ENCODE measurements around the gene BRCA1.
"Not testable (repeated sequence)": the region's sequence is repeated elsewhere in the genome, so short reads cannot be mapped to it uniquely, and the experiment has no call there.

The BRCA1 gene

GRCh38 chr17:43134774-43135453 is 9.8 kb upstream of the BRCA1 start:
- no peak for FAIRE-seq
- no peak for DNase-seq (ENCODE audit: insufficient read length, low spot score)

DNA sequence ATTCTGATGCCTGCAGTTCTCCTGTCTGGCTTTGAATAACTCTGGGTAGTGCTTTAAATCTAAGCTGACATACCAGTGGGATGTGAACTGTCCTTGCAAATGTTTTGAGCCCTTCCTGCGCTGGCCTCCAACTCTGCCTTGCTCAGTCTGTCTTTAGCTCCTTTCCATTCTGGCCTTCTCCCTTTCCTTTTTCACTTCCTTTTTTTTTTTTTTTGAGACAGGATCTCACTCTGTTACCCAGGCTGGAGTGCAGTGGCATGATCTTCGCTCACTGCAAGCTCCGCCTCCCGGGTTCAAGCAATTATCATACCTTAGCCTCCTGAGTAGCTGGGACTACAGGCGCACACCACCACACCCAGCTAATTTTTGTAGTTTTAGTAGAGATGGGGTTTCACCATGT is 8.3 kb upstream of the BRCA1 start:
- not testable (repeated sequence) for FAIRE-seq; DNase-seq (ENCODE audit: insufficient read length, low spot score)

DNA sequence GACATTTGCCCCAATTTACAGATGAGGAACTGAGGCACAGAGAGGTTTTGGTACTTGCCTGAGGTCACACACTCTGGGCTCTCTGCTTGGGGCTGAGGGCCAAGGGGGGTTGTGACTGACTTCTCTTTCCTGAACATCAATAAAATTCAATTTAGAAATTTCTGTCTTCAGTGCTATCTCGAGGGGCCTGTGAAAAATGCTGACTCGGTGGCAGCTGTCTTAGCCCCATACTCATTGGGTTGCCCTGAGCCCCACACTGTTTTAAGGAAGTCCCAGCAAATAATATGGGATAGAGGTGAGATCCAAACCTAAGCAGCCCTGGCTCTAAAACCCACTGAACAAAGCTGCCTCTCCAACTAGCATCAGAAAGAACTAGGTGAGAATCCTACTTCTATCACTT is 7.0 kb upstream of the BRCA1 start:
- no peak for FAIRE-seq

DNA sequence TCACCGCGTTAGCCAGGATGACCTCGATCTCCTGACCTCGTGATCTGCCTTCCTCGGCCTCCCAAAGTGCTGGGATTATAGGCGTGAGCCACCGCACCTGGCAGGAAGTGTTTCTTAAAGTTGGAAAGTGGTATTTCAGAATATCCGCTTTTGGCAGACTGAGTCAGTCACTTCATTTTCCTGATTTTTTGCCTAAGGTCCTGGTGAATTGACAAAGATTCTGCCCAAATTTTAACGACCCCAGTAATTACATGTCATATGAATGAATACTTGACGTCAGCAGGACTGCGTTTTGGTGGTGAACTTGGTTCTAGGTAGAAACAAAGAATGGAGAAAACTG is 4.5 kb upstream of the BRCA1 start:
- DNase-seq (ENCODE audit: insufficient read length, low spot score): no peak
- no peak for FAIRE-seq

More for the DNA sequence above, 7.0 kb upstream of the BRCA1 start:
- no peak for DNase-seq (ENCODE audit: insufficient read length, low spot score)

DNA sequence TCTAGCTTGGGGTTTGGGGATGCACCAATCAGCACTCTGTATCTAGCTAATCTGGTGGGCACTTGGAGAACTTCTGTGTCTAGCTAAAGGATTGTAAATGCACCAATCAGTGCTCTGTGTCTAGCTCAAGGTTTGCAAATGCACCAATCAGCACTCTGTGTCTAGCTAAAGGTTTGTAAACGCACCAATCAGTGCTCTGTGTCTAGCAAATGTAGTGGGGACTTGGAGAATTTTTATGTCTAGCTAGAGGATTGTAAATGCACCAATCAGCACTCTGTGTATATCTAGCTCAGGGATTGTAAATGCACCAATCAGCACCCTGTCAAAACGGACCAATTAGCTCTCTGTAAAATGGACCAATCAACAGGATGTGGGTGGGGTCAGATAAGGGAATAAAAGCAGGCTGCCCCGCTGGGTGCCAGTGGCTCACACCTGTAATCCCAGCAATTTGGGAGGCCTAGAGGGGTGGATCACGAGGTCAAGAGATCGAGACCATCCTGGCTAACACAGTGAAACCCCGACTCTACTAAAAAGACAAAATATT is 2.2 kb upstream of the BRCA1 start:
- DNase-seq (ENCODE audit: insufficient read length, low spot score); FAIRE-seq: not testable (repeated sequence)

DNA sequence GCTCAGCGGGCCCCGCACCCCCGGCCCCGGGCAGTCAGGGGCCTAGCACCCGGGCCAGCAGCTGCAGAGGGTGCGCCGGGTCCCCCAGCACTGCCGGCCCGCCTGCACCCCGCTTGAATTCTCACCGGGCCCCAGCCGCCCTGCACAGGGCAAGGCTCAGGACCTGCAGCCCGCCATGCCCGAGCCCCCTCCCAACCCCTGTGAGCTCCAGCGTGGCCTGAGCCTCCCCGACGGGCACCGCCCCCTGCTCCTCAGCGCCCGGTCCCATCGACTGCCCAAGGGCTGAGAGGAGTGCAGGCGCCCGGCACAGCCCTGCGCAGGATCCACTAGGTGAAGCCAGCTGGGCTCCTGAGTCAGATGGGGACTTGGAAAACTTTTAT is 1.7 kb upstream of the BRCA1 start:
- FAIRE-seq (no peak), DNase-seq (ENCODE audit: insufficient read length, low spot score) (no peak)

DNA sequence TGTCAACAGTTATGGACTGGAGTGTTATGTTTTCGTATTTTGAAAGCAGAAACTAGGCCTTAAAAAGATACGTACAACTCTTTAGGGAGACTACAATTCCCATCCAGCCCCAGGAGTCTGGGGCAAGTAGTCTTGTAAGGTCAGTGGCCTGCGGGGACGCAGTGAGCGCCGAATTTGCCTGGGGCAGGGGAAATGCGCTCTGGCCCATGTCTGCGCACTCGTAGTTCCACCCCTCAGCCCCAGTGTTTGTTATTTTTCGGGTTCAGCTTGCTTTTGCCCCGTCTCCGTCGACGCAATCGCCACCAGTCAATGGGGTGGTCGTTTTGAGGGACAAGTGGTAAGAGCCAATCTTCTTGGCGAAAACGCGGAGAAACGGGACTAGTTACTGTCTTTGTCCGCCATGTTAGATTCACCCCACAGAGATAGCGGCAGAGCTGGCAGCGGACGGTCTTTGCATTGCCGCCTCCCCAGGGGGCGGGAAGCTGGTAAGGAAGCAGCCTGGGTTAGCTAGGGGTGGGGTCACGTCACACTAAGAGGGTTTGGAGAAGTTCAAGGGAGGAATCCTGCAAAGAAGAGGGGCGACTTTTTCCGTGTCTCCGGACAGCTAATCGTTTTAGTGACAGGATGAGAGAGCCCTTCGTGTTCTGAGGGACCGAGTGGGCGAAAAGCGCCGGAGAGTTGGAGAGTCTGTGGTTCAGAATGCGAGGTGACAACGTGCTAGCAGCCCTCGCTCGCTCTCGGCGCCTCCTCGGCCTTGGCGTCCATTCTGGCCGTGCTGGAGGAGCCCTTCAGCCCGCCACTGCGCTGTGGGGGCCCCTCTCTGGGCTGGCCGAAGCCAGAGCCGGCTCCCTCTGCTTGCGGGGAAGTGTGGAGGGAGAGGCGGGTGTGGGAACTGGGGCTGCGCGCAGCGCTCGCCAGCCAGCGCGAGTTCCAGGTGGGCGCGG is 1.1 kb upstream of the BRCA1 start:
- no peak for DNase-seq (ENCODE audit: insufficient read length, low spot score)

DNA sequence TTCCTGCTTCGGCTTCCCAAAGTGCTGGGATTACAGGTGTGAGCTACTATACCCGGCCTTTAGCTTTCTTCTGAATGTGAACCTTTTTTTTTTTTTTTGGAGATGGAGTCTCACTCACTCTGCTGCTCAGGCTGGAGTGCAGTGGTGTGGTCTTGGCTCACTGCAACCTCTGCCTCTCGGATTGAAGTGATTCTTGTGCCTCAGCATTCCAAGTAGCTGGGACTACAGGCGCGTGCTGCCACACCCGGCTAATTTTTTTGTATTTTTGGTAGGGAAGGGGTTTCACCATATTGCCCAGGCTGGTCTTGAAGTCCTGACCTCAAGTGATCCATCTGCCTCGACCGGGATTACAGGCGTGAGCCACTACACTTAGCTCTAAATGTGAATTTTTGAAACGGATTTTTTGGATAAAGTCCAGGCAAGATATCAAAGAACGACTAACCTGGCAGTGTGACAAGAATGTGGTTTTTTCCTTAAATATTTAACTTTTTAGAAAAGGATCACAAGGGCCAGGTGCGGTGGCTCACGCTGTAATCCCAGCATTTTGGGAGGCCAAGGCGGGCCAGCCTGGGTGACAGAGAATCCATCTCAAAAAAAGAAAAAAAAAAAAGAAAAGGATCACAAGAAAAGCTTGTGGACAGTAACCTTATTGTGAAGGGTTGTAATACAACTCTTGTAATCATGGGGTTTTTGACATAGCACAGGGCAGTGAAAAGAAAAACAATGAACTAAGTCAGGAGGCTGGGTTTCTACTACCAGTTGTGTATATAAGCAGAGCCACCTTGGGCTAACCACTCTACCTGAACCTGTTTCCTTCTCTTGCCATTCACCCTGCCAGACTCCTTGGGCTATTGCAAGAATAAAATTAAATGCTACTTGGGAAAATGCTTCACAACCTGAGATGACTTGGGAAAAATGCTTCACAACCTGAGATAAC is 6.2 kb downstream of the BRCA1 start:
- no peak for FAIRE-seq
- no peak for DNase-seq (ENCODE audit: insufficient read length, low spot score)

More for the DNA sequence above, 1.1 kb upstream of the BRCA1 start:
- no peak for FAIRE-seq

DNA sequence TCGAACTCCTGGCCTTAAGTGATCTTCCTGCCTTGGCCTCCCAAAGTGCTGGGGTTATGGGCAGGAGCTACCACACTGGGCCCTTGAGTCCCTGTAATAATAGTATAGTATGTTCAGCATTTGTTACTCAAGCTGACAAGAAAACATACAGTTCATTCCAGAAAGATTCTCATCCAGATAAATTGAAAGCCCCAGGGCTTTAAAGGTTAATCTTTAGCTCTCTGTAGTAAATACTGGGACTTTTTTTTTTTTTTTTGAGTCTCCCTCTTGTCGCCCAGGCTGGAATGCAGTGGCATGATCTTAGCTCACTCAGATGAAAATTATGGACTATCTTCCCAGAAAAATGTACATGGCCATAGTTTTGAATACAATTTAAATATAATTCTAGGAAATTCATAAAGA is 11.0 kb downstream of the BRCA1 start:
- FAIRE-seq: no peak

GRCh38 chr17:43106552-43106951 is 18.6 kb downstream of the BRCA1 start:
- DNase-seq (ENCODE audit: insufficient read length, low spot score): no peak
- no peak for FAIRE-seq

More for the DNA sequence above, 11.0 kb downstream of the BRCA1 start:
- DNase-seq (ENCODE audit: insufficient read length, low spot score): no peak

- FAIRE-seq: no peak
Measured at GRCh38 chr17:43105146-43105545, 20.0 kb downstream of the BRCA1 start.

GRCh38 chr17:43104665-43105064 is 20.5 kb downstream of the BRCA1 start:
- DNase-seq (ENCODE audit: insufficient read length, low spot score): no peak
- no peak for FAIRE-seq

More at GRCh38 chr17:43105146-43105545, 20.0 kb downstream of the BRCA1 start:
- DNase-seq (ENCODE audit: insufficient read length, low spot score): no peak

- FAIRE-seq; DNase-seq (ENCODE audit: insufficient read length, low spot score): not testable (repeated sequence)
Measured at GRCh38 chr17:43095364-43095763, 29.8 kb downstream of the BRCA1 start.

DNA sequence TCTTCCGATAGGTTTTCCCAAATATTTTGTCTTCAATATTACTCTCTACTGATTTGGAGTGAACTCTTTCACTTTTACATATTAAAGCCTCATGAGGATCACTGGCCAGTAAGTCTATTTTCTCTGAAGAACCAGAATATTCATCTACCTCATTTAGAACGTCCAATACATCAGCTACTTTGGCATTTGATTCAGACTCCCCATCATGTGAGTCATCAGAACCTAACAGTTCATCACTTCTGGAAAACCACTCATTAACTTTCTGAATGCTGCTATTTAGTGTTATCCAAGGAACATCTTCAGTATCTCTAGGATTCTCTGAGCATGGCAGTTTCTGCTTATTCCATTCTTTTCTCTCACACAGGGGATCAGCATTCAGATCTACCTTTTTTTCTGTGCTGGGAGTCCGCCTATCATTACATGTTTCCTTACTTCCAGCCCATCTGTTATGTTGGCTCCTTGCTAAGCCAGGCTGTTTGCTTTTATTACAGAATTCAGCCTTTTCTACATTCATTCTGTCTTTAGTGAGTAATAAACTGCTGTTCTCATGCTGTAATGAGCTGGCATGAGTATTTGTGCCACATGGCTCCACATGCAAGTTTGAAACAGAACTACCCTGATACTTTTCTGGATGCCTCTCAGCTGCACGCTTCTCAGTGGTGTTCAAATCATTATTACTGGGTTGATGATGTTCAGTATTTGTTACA is 30.9 kb downstream of the BRCA1 start:
- no peak for DNase-seq (ENCODE audit: insufficient read length, low spot score)
- no peak for FAIRE-seq

GRCh38 chr17:43092901-43093300 is 32.3 kb downstream of the BRCA1 start:
- FAIRE-seq (no peak), DNase-seq (ENCODE audit: insufficient read length, low spot score) (no peak)

GRCh38 chr17:43090022-43090421 is 35.1 kb downstream of the BRCA1 start:
- no peak for DNase-seq (ENCODE audit: insufficient read length, low spot score)
- FAIRE-seq: no peak

DNA sequence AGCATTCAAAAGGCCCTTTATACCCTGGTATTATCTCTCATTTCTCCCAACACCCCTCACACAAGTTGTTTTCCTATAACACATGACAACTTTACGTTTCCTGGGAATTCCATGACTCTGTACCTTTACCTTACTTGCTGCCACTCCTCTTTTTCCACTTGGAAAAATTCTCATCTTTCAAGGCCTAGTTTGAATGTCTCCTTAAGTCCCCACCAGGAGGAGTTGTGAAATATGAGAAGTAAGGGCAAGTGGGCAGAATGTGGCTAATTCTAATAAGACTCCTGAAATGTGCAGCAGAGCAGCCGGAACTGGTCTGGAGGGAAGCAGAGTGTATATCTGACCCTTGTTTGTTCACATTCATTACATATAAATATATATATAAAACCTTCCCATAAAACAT is 39.7 kb downstream of the BRCA1 start:
- DNase-seq (ENCODE audit: insufficient read length, low spot score) (no peak), FAIRE-seq (peak; percentile 74)

DNA sequence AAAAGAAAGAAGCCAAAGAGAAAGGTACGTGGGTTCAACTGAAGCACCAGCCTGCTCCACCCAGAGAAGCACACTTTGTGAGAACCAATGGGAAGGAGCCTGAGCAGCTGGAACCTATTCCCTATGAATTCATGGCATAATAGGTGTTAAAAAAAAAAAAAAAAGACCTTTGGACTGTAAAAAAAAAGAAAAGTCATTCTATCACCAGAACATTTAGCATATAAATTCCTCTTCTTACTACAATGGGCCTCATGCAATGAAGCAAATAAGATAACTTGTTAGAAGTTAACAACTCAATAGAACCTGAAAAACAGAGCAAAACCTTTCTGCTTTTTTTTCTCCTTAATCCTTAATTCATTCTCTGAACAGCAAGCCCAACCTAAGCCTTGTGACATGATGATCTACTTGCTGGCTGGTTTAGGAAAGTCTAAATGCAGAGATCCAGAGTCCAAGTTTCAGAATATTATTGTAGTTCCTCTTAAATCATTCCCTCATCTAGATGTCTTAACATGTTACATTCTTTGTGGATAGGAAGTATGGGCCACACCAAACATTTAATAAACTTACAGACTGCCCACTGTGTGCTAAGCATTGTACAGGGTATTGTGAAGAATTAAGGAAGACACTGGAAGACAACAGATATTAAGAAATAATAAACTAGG is 45.4 kb downstream of the BRCA1 start:
- no peak for FAIRE-seq
- no peak for DNase-seq (ENCODE audit: insufficient read length, low spot score)

DNA sequence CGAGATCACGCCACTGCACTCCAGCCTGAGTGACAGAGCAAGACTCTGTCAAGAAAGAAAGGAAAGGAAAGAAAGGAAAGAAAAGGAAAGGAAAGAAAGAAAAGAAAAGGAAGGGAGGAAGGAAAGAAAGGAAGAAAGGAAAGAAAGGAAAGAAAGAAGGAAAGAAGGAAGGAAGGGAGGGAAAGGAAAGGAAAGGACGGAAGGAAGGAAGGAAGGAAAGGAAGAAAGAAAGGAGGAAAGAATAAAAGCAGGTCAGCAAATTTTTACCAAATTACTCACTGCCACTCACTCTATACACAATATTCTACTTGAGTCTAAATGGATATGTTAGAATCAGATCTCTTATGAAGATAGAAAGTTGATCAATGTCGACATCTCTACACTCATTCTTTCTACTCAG is 50.3 kb downstream of the BRCA1 start:
- FAIRE-seq: no peak

More for the DNA sequence above, 50.3 kb downstream of the BRCA1 start:
- DNase-seq (ENCODE audit: insufficient read length, low spot score): no peak

Data from HTR-8/SVneo (cell line).